ENCODE data around the gene GRB10.

Gene GRB10

DNA sequence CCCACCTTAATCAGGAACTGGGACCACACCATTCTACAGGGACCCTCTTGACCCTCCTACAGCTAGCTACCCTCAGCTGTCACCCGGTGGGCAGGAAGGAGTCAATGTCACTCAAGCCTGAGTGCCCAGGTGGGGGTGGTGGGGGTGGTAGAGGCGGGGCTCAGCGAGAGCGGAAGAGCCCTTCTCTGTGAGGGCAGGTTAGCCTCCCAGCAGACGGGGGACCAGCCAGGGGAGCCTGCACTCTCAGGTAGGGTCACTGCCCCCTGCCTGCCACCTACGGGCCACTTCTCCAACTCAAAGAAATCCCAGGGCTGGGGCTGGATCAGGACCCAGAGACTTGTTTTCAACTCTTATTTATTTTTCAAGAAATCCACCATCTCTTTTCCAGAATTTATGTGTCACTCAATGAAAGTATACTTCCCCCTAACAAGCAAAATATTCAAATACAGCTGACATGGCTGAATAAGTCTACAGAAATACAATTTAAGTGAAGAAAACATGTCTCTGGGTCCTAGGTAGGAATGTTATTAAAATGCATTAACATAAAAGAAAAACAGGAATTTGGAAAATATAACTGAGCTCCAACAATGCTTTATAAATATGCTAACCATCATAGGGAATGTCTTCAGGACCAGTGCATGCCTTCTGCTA is 154.1 kb downstream of the GRB10 start:
- no peaks in the 10 kb centered on the region for H3K9me3 ChIP-seq (ENCODE audit: insufficient read depth, low read length, severe bottlenecking)
- no peaks in the 10 kb centered on the region for H4K20me1 ChIP-seq (ENCODE audit: insufficient read depth, low read length)
- H3K4me3 ChIP-seq (ENCODE audit: low read depth in 1 of 2, low read length in 2 of 2): no peak overlapping the region
- ATAC-seq (ENCODE audit: insufficient read depth, low read depth) (no peak), DNase-seq (no peak)
- TF ChIP-seq, protein P1, sequence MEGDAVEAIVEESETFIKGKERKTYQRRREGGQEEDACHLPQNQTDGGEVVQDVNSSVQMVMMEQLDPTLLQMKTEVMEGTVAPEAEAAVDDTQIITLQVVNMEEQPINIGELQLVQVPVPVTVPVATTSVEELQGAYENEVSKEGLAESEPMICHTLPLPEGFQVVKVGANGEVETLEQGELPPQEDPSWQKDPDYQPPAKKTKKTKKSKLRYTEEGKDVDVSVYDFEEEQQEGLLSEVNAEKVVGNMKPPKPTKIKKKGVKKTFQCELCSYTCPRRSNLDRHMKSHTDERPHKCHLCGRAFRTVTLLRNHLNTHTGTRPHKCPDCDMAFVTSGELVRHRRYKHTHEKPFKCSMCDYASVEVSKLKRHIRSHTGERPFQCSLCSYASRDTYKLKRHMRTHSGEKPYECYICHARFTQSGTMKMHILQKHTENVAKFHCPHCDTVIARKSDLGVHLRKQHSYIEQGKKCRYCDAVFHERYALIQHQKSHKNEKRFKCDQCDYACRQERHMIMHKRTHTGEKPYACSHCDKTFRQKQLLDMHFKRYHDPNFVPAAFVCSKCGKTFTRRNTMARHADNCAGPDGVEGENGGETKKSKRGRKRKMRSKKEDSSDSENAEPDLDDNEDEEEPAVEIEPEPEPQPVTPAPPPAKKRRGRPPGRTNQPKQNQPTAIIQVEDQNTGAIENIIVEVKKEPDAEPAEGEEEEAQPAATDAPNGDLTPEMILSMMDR (IDR thresholded peaks at IDR 0.05; ENCODE audit: borderline replicate concordance, extremely low read depth, low read length, poor library complexity, severe bottlenecking): peak; percentile 9
- TF ChIP-seq EZH2 (IDR thresholded peaks at IDR 0.05; ENCODE audit: borderline replicate concordance, low read depth, low read length, severe bottlenecking): no peak
- no peak overlapping the region for H2AFZ ChIP-seq (ENCODE audit: low read depth, low read length)
- H3K4me2 ChIP-seq (ENCODE audit: insufficient read depth, low read length): no peak overlapping the region
- H3K9ac ChIP-seq (ENCODE audit: low read depth, low read length): no peak overlapping the region
- no peaks in the 10 kb centered on the region for H3K79me2 ChIP-seq (ENCODE audit: insufficient read depth, low read length)
- peaks cover 25% of the 10 kb centered on the region for H3K27me3 ChIP-seq (ENCODE audit: insufficient read depth, low read length, poor library complexity)
- no peaks in the 10 kb centered on the region for H3K36me3 ChIP-seq (ENCODE audit: insufficient read depth, low read length)
- no peaks in the 10 kb centered on the region for H3K4me1 ChIP-seq (ENCODE audit: insufficient read depth, low read length)
- no peak overlapping the region for H3K27ac ChIP-seq (ENCODE audit: low read length)

DNA sequence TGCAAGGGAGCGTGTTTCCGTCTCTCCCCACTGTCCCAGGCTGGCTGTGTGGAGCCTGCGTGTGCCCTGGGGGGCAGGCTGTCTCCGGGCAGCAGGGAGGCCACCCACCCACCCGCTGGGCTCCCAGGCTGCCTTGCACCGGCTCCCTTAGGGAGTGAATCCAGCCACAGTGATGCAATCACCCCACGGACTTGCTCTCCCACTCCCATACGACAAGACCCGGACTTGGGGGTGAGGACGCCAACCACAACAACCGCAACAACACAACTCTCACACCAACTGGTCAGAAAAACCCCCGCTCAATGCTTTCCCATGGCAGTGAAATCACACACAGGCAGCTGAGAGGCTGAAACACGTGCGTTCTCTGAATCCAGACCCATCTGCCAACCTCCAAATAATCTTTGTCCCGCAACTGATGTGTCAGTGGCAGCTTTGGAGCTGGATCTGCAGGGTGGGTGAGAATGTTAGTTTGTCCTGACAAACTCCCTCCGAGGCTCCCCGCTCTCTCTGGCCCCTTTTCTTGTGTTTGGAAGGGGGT is 154.8 kb downstream of the GRB10 start:
- Histone ChIP-seq H3K9ac (ENCODE audit: low read depth, low read length) (no peak overlapping the region), H3K27me3 (ENCODE audit: insufficient read depth, low read length, poor library complexity) (peaks cover 28% of the 10 kb centered on the region), H3K27ac (ENCODE audit: low read length) (no peak overlapping the region), H2AFZ (ENCODE audit: low read depth, low read length) (no peak overlapping the region), H3K4me2 (ENCODE audit: insufficient read depth, low read length) (no peak overlapping the region), H3K4me1 (ENCODE audit: insufficient read depth, low read length) (no peaks in the 10 kb centered on the region), H3K4me3 (ENCODE audit: low read depth in 1 of 2, low read length in 2 of 2) (no peak overlapping the region), H3K79me2 (ENCODE audit: insufficient read depth, low read length) (no peaks in the 10 kb centered on the region), H3K9me3 (ENCODE audit: insufficient read depth, low read length, severe bottlenecking) (no peaks in the 10 kb centered on the region), H3K36me3 (ENCODE audit: insufficient read depth, low read length) (no peaks in the 10 kb centered on the region), H4K20me1 (ENCODE audit: insufficient read depth, low read length) (no peaks in the 10 kb centered on the region)
- TF ChIP-seq, protein P1 (IDR thresholded peaks at IDR 0.05; ENCODE audit: borderline replicate concordance, extremely low read depth, low read length, poor library complexity, severe bottlenecking): no peak
- no peak for TF ChIP-seq EZH2 (IDR thresholded peaks at IDR 0.05; ENCODE audit: borderline replicate concordance, low read depth, low read length, severe bottlenecking)
- ATAC-seq (ENCODE audit: insufficient read depth, low read depth): no peak
- no peak for DNase-seq

DNA sequence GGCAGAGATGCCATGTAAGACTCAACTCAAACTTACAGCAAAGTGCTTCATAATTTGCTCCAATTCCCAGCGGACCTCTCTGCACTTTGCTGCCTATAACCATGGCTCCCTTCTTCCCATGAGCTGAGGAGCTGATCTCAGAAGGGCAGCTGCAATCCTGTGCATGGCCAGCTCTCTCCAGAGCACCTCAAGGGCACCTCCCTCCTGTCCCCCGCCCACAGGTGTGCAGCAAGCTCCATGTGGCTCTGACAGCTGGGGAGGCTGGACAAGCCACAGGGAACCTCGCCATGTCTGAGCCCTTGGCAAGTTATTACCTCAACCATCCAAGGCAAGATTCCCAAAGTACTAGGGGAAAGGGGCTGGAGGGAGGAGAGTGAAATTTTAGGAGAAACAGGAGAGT is 156.4 kb downstream of the GRB10 start:
- no peaks in the 10 kb centered on the region for H3K4me1 ChIP-seq (ENCODE audit: insufficient read depth, low read length)
- no peaks in the 10 kb centered on the region for H3K79me2 ChIP-seq (ENCODE audit: insufficient read depth, low read length)
- ATAC-seq (ENCODE audit: insufficient read depth, low read depth) (no peak), DNase-seq (no peak)
- no peak overlapping the region for H3K4me3 ChIP-seq (ENCODE audit: low read depth in 1 of 2, low read length in 2 of 2)
- H3K36me3 ChIP-seq (ENCODE audit: insufficient read depth, low read length): no peaks in the 10 kb centered on the region
- no peak overlapping the region for H2AFZ ChIP-seq (ENCODE audit: low read depth, low read length)
- no peak overlapping the region for H3K27ac ChIP-seq (ENCODE audit: low read length)
- H3K4me2 ChIP-seq (ENCODE audit: insufficient read depth, low read length): no peak overlapping the region
- peaks cover 32% of the 10 kb centered on the region for H3K27me3 ChIP-seq (ENCODE audit: insufficient read depth, low read length, poor library complexity)
- H3K9ac ChIP-seq (ENCODE audit: low read depth, low read length): no peak overlapping the region
- TF ChIP-seq, protein P1 (IDR thresholded peaks at IDR 0.05; ENCODE audit: borderline replicate concordance, extremely low read depth, low read length, poor library complexity, severe bottlenecking): no peak
- no peaks in the 10 kb centered on the region for H3K9me3 ChIP-seq (ENCODE audit: insufficient read depth, low read length, severe bottlenecking)
- H4K20me1 ChIP-seq (ENCODE audit: insufficient read depth, low read length): no peaks in the 10 kb centered on the region
